CD4-positive, alpha-beta memory T cell (primary cell): ENCODE results near the gene KCNAB3. TPM values are rescaled to one million over a fixed set of nuclear protein-coding genes. Genes with fewer than 3 reads are reported as not detected.

Experiments
- CTCF ChIA-PET: fragments of 350-600 bp; sonication (Branson Sonifier 250); formaldehyde crosslinking; loops from one replicate; lab custom pipeline; 2021; ENCODE audit warnings: inconsistent platforms; ENCODE audit not compliant: partially characterized antibody; lab: Charles Lee
- POLR2A ChIA-PET: fragments of 350-600 bp; sonication (Branson Sonifier 250); formaldehyde crosslinking; loops from one replicate; lab custom pipeline; 2021; ENCODE audit not compliant: partially characterized antibody; lab: Charles Lee
- DNase-seq, 5 donors: peaks; one replicate each; pipeline versions ENCODE4 v3.0.0 to v3.0.0-alpha.2; 2020 to 2022; ENCODE audit warnings: mixed read lengths in 1 of 5
- H3K27ac ChIP-seq: one replicate; pipeline ENCODE4 v1.7.0; 2013; ENCODE audit warnings: low read depth, low read length
- H3K27me3 ChIP-seq: 2 replicates; pipeline ENCODE4 v1.7.0; 2013; ENCODE audit warnings: mild to moderate bottlenecking, low read length, moderate library complexity; ENCODE audit not compliant: insufficient read depth
- H3K36me3 ChIP-seq: 2 replicates; pipeline ENCODE4 v1.7.0; 2013; ENCODE audit warnings: mild to moderate bottlenecking, low read length, moderate library complexity; ENCODE audit not compliant: insufficient read depth
- H3K4me1 ChIP-seq: 2 replicates; pipeline ENCODE4 v1.7.0; 2013; ENCODE audit warnings: mild to moderate bottlenecking, low read length, moderate library complexity; ENCODE audit not compliant: insufficient read depth
- H3K4me3 ChIP-seq, 2 donors: one replicate each; pipeline ENCODE4 v1.7.0; 2013; ENCODE audit warnings: low read length in 2 of 2, mild to moderate bottlenecking in 1 of 2
- H3K9me3 ChIP-seq, 2 donors: one replicate each; pipeline ENCODE4 v1.7.0; 2013; ENCODE audit warnings: low read length in 2 of 2, control low read depth in 1 of 2; ENCODE audit not compliant: control insufficient read depth in 1 of 2
- H3K27ac Mint-ChIP-seq, 7 donors: one replicate each; pipeline ENCODE4 v1.8.0; 2020 to 2021; ENCODE audit warnings: mixed read lengths in 7 of 7, mild to moderate bottlenecking in 6 of 7, inconsistent platforms in 3 of 7, moderate library complexity in 3 of 7
- H3K27me3 Mint-ChIP-seq, 2 donors: one replicate each; pipeline ENCODE4 v1.8.0; 2020 to 2021; ENCODE audit warnings: mixed read lengths in 2 of 2
- H3K36me3 Mint-ChIP-seq, 2 donors: one replicate each; pipeline ENCODE4 v1.8.0; 2020 to 2021; ENCODE audit warnings: mixed read lengths in 2 of 2, inconsistent platforms in 1 of 2, mild to moderate bottlenecking in 1 of 2
- H3K4me1 Mint-ChIP-seq, 4 donors: one replicate each; pipeline ENCODE4 v1.8.0; 2020 to 2021; ENCODE audit warnings: mixed read lengths in 4 of 4, mild to moderate bottlenecking in 1 of 4
- H3K4me3 Mint-ChIP-seq, 8 donors: one replicate each; pipeline ENCODE4 v1.8.0; 2020 to 2021; ENCODE audit warnings: mixed read lengths in 8 of 8, mild to moderate bottlenecking in 7 of 8, moderate library complexity in 6 of 8, inconsistent platforms in 3 of 8
- H3K9me3 Mint-ChIP-seq, 8 donors: one replicate each; pipeline ENCODE4 v1.8.0; 2020 to 2021; ENCODE audit warnings: mixed read lengths in 8 of 8, mild to moderate bottlenecking in 5 of 8, inconsistent platforms in 3 of 8, moderate library complexity in 1 of 8
- intact Hi-C: fragments of 100-400 bp; cut with micrococcal nuclease; formaldehyde crosslinking; loops from one replicate; pipeline ENCODE4 v1.15.1; 2023
- polyA plus RNA-seq, 2 donors: library from polyadenylated mRNA; unstranded; fragments of 300-500 nt; fragmentation: Illumina TruSeq; gene quantifications; one replicate each; pipeline ENCODE4 v1.2.3, GENCODE V29; 2021
- total RNA-seq, 2 experiments: library from RNA; stranded (reverse); gene quantifications; one replicate each; pipeline ENCODE4 v1.2.3, GENCODE V29; 2021

KCNAB3 gene
- total and polyA plus RNA-seq, 4 experiments from 2014 or later, result 0.53 to 14.4 (median 13.4) TPM; not detected in 1

DNA sequence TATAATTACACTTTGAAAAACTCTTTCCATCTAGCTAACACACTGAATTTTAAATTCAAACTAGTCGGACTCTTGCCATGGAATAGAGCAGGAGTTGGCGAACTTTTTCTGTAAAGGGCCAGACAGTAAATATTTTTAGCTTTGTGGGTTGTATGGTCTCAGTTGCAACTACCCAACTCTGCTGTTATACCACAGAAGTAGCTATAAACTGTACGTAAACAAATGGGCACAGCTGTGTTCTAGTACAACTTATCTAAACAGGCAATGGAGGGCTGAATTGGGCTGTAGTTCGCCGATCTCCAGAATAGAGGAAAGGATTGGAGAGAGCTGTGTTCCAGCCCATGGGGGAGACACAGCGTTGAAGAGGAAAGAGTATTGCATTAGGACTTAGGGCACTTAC, 11.1 kb upstream of the KCNAB3 start:
- Histone ChIP-seq H3K9me3 (no peaks in the 10 kb centered on the region), H3K4me3 (no peak overlapping the region), H3K27ac (no peak overlapping the region), H3K27me3 (no peaks in the 10 kb centered on the region), H3K4me1 (no peaks in the 10 kb centered on the region), H3K36me3 (peaks cover 31% of the 10 kb centered on the region)
- POLR2A ChIA-PET, result interaction anchor here (0.6 to 2.1 kb wide), 3 partner anchors 9 to 307 kb away, joined by 3 to 7 read pairs (median 6); partner anchors contain the start of genes CNTROB, CTC1, RNF227 and TRAPPC1
- peaks cover 0 to 1% (median 0%) of the 10 kb centered on the region in 8 donors for H3K9me3 Mint-ChIP-seq
- CTCF ChIA-PET, result interaction anchor here (1.0 to 1.1 kb wide), 2 partner anchors 8 to 47 kb away, joined by 3 to 4 read pairs; no protein-coding TSS in a partner anchor
- H3K36me3 Mint-ChIP-seq, result peaks cover 49 to 61% of the 10 kb centered on the region in 2 donors
- intact Hi-C loops, result no loop called here
- H3K27me3 Mint-ChIP-seq, result no peaks in the 10 kb centered on the region
- DNase-seq, result no peak
- H3K4me3 Mint-ChIP-seq, result no peak overlapping the region
- peaks cover 0 to 5% (median 3%) of the 10 kb centered on the region in 4 donors for H3K4me1 Mint-ChIP-seq
- H3K27ac Mint-ChIP-seq, result no peak overlapping the region

DNA sequence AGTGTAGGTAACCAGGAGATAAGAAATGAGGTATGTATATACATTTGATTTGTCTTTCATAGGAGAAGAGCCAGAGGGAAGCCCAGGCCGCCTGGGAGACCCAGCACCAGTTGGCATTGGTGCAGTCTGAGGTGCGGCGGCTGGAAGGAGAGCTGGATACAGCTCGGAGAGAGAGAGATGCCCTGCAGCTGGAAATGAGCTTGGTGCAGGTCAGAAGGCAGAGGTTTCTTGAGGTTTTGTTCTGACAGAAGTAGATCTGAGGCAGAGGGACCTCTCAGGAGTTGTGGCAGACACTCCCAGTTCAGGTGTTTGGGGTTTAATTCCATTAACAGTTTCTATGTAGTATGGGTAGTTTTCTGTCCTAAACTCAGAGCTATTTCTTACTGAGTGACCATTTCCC, 10.4 kb upstream of the KCNAB3 start:
- Histone ChIP-seq H3K4me3 (no peak overlapping the region), H3K27me3 (no peaks in the 10 kb centered on the region), H3K36me3 (peaks cover 31% of the 10 kb centered on the region), H3K4me1 (no peaks in the 10 kb centered on the region), H3K27ac (no peak overlapping the region), H3K9me3 (no peaks in the 10 kb centered on the region)
- intact Hi-C loops, result no loop called here
- H3K36me3 Mint-ChIP-seq, result peaks cover 53 to 60% of the 10 kb centered on the region in 2 donors
- H3K4me3 Mint-ChIP-seq, result no peak overlapping the region
- POLR2A ChIA-PET, result interaction anchor here (0.6 to 2.1 kb wide), 3 partner anchors 8 to 308 kb away, joined by 3 to 7 read pairs (median 6); partner anchors contain the start of genes CNTROB, CTC1, RNF227 and TRAPPC1
- peaks cover 0 to 8% (median 5%) of the 10 kb centered on the region in 4 donors for H3K4me1 Mint-ChIP-seq
- peak overlapping the region in 1 of 7 donors; percentile 82 for H3K27ac Mint-ChIP-seq
- CTCF ChIA-PET, result interaction anchor here (1.1 kb wide), 1 partner anchor 7 kb away, joined by 3 read pairs; no protein-coding TSS in a partner anchor
- no peaks in the 10 kb centered on the region for H3K27me3 Mint-ChIP-seq
- DNase-seq, result no peak
- H3K9me3 Mint-ChIP-seq, result peaks cover 0 to 1% (median 0%) of the 10 kb centered on the region in 8 donors

DNA sequence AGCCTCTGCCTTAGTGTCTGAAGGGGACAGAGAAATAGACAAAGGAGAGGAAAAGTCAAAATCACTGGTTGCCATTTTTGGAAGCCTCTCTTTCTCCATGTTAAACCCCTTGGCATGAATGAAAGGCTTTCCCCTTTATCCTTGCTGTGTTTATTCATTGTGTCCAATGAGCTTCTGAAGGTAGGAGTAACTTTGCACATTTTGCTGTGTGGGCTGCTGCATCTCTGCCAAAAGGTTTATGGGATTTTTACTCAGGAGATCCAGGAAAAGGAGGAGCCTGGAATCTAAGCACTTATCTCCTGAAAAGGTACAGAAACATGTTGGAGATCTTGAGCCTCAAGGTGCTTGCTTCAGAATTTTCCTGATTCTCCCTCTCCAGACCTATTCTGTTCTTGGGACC, 6.2 kb upstream of the KCNAB3 start:
- Histone ChIP-seq H3K36me3 (peaks cover 10% of the 10 kb centered on the region), H3K27me3 (no peaks in the 10 kb centered on the region), H3K4me1 (peaks cover 21% of the 10 kb centered on the region), H3K4me3 (no peak overlapping the region), H3K9me3 (no peaks in the 10 kb centered on the region), H3K27ac (no peak overlapping the region)
- CTCF ChIA-PET, result interaction anchor here (1.5 to 8.0 kb wide), 4 partner anchors 8 to 73 kb away, joined by 6 to 83 read pairs (median 12); no protein-coding TSS in a partner anchor
- DNase-seq, result no peak
- peaks cover 0 to 1% (median 0%) of the 10 kb centered on the region in 8 donors for H3K9me3 Mint-ChIP-seq
- no peak overlapping the region for H3K27ac Mint-ChIP-seq
- peak overlapping the region in 1 of 8 donors; percentile 31 for H3K4me3 Mint-ChIP-seq
- peaks cover 25 to 39% (median 29%) of the 10 kb centered on the region in 4 donors for H3K4me1 Mint-ChIP-seq
- POLR2A ChIA-PET, result interaction anchor here (1.2 to 7.0 kb wide), 2 partner anchors 19 to 55 kb away, joined by 3 to 116 read pairs; partner anchors contain the start of gene RNF227
- intact Hi-C loops, result no loop called here
- H3K27me3 Mint-ChIP-seq, result no peaks in the 10 kb centered on the region
- peaks cover 35 to 44% of the 10 kb centered on the region in 2 donors for H3K36me3 Mint-ChIP-seq

DNA sequence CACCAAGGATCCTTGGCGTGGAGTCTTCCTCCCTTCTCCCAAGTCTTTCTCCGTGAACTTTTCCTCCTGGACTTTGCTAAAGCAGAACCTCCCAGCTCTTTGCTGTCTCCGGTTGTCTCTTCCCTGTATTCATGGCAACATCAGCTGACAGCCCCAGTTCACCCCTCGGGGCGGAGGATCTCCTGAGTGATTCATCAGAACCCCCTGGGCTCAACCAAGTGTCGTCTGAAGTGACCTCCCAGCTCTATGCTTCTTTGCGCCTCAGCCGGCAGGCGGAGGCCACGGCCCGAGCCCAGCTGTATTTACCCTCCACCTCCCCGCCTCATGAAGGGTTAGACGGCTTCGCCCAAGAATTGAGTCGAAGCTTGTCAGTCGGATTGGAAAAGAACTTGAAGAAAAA, 3.3 kb upstream of the KCNAB3 start:
- intact Hi-C loops, result loop anchor here (1.0 to 5.0 kb wide), 9 partner anchors 11 to 450 kb away; partner anchors contain the start of genes KDM6B, NAA38, RANGRF and RPL26
- H3K4me3 ChIP-seq, result peak overlapping the region; percentile 84 to 100
- peak overlapping the region; percentile 88 to 100 (median 98) for H3K27ac Mint-ChIP-seq
- H3K4me3 Mint-ChIP-seq, result peak overlapping the region; percentile 94 to 100 (median 98)
- H3K27me3 Mint-ChIP-seq, result no peaks in the 10 kb centered on the region
- peaks cover 33 to 58% (median 42%) of the 10 kb centered on the region in 4 donors for H3K4me1 Mint-ChIP-seq
- no peaks in the 10 kb centered on the region for H3K9me3 Mint-ChIP-seq
- peak in 2 of 5 donors; percentile 11 to 56 for DNase-seq
- H3K36me3 ChIP-seq, result no peaks in the 10 kb centered on the region
- H3K36me3 Mint-ChIP-seq, result peaks cover 21 to 33% of the 10 kb centered on the region in 2 donors
- ChIA-PET CTCF (interaction anchor here (0.7 to 8.0 kb wide), 14 partner anchors 8 to 344 kb away, joined by 3 to 83 read pairs (median 4); partner anchors contain the start of genes ALOXE3, RNF227 and TP53), POLR2A (interaction anchor here (1.0 to 7.0 kb wide), 17 partner anchors 8 to 290 kb away, joined by 3 to 116 read pairs (median 10); partner anchors contain the start of genes CYB5D1, KDM6B, NAA38 and RNF227)
- peak overlapping the region; percentile 85 for H3K27ac ChIP-seq
- no peaks in the 10 kb centered on the region for H3K9me3 ChIP-seq
- peaks cover 33% of the 10 kb centered on the region for H3K4me1 ChIP-seq
- no peaks in the 10 kb centered on the region for H3K27me3 ChIP-seq

DNA sequence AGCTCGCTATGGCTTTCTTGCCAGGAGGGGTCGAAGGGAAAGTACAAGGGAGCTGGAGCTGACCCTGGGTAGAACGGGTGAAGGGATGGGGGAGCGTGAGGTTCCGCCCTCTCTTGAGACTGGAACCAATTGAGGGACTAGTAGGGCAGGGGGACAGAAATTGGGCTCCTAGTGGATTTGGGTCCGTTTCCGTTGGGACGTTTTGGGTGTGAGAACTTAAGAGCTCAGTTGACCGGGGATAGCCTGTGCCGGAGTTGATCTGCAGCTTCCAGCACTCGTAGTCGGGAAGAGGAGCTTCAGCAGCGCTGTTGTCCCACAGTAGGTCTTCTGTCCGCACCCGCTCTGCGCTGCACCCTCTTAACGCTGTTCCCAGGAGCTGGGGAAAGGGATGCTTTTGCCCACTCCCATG, 2.8 kb upstream of the KCNAB3 start:
- peaks cover 33% of the 10 kb centered on the region for H3K4me1 ChIP-seq
- H3K27me3 Mint-ChIP-seq, result no peaks in the 10 kb centered on the region
- no peaks in the 10 kb centered on the region for H3K9me3 ChIP-seq
- peaks cover 34 to 58% (median 44%) of the 10 kb centered on the region in 4 donors for H3K4me1 Mint-ChIP-seq
- peak in 2 of 5 donors; percentile 30 to 44 for DNase-seq
- peak overlapping the region; percentile 94 to 100 (median 98) for H3K4me3 Mint-ChIP-seq
- H3K27ac Mint-ChIP-seq, result peak overlapping the region; percentile 88 to 100 (median 98)
- H3K36me3 ChIP-seq, result no peaks in the 10 kb centered on the region
- CTCF ChIA-PET, result interaction anchor here (0.6 to 8.0 kb wide), 14 partner anchors 8 to 343 kb away, joined by 3 to 83 read pairs (median 4); partner anchors contain the start of genes ALOXE3 and RNF227
- peak overlapping the region; percentile 84 to 100 for H3K4me3 ChIP-seq
- peaks cover 21 to 34% of the 10 kb centered on the region in 2 donors for H3K36me3 Mint-ChIP-seq
- H3K9me3 Mint-ChIP-seq, result no peaks in the 10 kb centered on the region
- POLR2A ChIA-PET, result interaction anchor here (0.9 to 7.0 kb wide), 23 partner anchors 8 to 626 kb away, joined by 3 to 116 read pairs (median 6); partner anchors contain the start of genes CYB5D1, KDM6B, NAA38 and RNF227
- H3K27ac ChIP-seq, result peak overlapping the region; percentile 85
- intact Hi-C loops, result loop anchor here (1.0 to 5.0 kb wide), 9 partner anchors 10 to 450 kb away; partner anchors contain the start of genes KDM6B, NAA38, RANGRF and RPL26
- H3K27me3 ChIP-seq, result no peaks in the 10 kb centered on the region

DNA sequence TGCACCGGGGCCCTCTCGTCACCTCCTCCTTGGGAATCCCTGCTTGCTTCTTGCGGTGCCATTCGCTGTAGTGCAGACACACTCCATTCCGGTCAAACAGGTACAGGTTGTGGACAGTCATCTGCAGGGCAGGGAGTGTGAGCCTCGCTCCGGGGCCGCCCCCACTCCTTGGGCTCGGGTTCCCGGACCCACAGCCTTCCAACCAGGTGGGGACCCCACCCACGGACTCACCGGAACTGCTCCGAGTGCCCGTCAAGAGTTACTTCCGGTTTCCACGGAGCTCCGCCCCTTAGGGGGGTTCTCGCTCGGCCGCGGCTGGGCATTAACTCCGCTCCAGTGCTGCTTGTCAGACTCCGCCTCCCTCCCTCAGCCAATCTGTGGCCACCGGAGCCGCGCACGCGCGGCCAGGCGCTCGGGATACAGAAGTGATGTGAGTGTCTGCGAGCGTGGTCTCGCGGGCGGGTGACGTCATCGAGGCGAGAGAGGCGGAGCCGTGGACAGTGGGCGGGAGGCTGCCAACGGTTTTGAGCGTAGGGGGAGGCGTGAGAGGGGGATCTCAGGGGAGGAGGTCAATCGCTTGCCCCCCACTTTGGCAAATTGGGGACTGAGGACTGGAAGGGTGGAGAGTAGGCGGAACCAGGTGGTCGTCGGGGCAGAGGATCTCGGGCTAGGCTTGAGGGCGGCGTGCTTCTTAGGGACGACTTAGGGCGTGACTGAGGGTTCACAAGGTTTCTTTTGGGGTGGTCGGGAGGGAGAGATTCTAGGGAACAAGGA, 2.2 kb upstream of the KCNAB3 start, which contains the start of the genes CNTROB and TRAPPC1:
CNTROB (plus strand) TSS at position 498 of the 774 bp plus-strand sequence. CDS start 874 bp downstream, outside the sequence.
TRAPPC1 (minus strand) TSS at position 238 of the 774 bp plus-strand sequence; CDS start at position 121, 117 bp downstream.
- Histone ChIP-seq H3K36me3 (no peaks in the 10 kb centered on the region), H3K4me1 (peaks cover 33% of the 10 kb centered on the region), H3K27ac (peak within 1 kb of the TSS; percentile 85), H3K27me3 (no peaks in the 10 kb centered on the region), H3K9me3 (no peaks in the 10 kb centered on the region), H3K4me3 (peak within 1 kb of the TSS; percentile 84 to 100)
- peak; percentile 99 to 100 (median 99) for DNase-seq
- ChIA-PET POLR2A (interaction anchor here (0.5 to 7.0 kb wide), 22 partner anchors 9 to 626 kb away, joined by 3 to 116 read pairs (median 5); partner anchors contain the start of genes CYB5D1, KDM6B, NAA38 and RNF227), CTCF (interaction anchor here (0.6 to 8.0 kb wide), 13 partner anchors 9 to 148 kb away, joined by 3 to 83 read pairs (median 4); partner anchors contain the start of gene RNF227)
- H3K36me3 Mint-ChIP-seq, result peaks cover 18 to 31% of the 10 kb centered on the region in 2 donors
- intact Hi-C loops, result loop anchor here (1.0 to 5.0 kb wide), 9 partner anchors 10 to 451 kb away; partner anchors contain the start of genes KDM6B, NAA38, RANGRF and RPL26
- peaks cover 34 to 58% (median 44%) of the 10 kb centered on the region in 4 donors for H3K4me1 Mint-ChIP-seq
- peak within 1 kb of the TSS; percentile 88 to 100 (median 98) for H3K27ac Mint-ChIP-seq
- no peaks in the 10 kb centered on the region for H3K9me3 Mint-ChIP-seq
- H3K27me3 Mint-ChIP-seq, result no peaks in the 10 kb centered on the region
- H3K4me3 Mint-ChIP-seq, result peak within 1 kb of the TSS; percentile 94 to 100 (median 98)
